Measurements from ENCODE around the gene THAP4.
"Not testable (repeated sequence)": the region's sequence is repeated elsewhere in the genome, so short reads cannot be mapped to it uniquely, and the experiment has no call there.

THAP4 gene

DNA sequence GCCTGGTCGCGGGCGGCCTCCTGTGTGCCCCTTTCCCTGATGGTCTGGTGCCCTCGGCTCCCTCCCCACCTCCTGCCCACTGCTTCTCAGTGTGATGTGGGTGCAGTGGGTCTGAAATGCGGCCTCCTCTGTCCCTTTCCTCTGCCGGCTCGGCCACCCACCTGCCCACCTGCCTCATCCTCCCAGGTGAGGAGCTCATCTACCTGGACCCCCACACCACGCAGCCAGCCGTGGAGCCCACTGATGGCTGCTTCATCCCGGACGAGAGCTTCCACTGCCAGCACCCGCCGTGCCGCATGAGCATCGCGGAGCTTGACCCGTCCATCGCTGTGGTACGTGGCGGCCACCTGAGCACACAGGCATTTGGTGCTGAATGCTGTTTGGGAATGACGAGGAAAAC, 31.4 kb upstream of the THAP4 start:
- Histone ChIP-seq H2AK5ac (ENCODE audit: low read length) (no peak overlapping the region), H2BK5ac (ENCODE audit: low read length) (no peak overlapping the region), H3K79me1 (ENCODE audit: low read length) (peaks cover 2% of the 10 kb centered on the region), H3K18ac (ENCODE audit: low read length) (no peak overlapping the region), H3K56ac (ENCODE audit: low read length) (no peak overlapping the region), H3K79me2 (ENCODE audit: control insufficient read depth, insufficient read depth, low read length) (no peaks in the 10 kb centered on the region), H3K4me1 (ENCODE audit: control insufficient read depth, low read depth, low read length) (no peaks in the 10 kb centered on the region), H3K27ac (ENCODE audit: low read depth, low read length) (no peak overlapping the region), H3K4me2 (ENCODE audit: low read length) (no peak overlapping the region), H4K8ac (ENCODE audit: low read depth, low read length) (no peak overlapping the region), H3K27me3 (ENCODE audit: insufficient read depth, low read length, poor library complexity) (no peaks in the 10 kb centered on the region), H3K36me3 (ENCODE audit: control insufficient read depth, insufficient read depth, low read length) (peaks cover 5% of the 10 kb centered on the region), H3K4ac (ENCODE audit: low read depth, low read length) (no peak overlapping the region), H2BK120ac (ENCODE audit: low read depth, low read length) (no peak overlapping the region), H3K23ac (ENCODE audit: low read length) (no peak overlapping the region), H2BK15ac (replicated peaks; ENCODE audit: low read depth) (no peak overlapping the region), H3K4me3 (ENCODE audit: low read length) (no peak overlapping the region), H4K5ac (ENCODE audit: low read length) (no peak overlapping the region), H3K9ac (ENCODE audit: low read length) (no peak overlapping the region)
- no peak for DNase-seq
- no CpG with 5 or more reads among the region's 21 CpGs for WGBS (ENCODE audit: extremely low coverage, insufficient coverage, low lambda C conversion rate)

DNA sequence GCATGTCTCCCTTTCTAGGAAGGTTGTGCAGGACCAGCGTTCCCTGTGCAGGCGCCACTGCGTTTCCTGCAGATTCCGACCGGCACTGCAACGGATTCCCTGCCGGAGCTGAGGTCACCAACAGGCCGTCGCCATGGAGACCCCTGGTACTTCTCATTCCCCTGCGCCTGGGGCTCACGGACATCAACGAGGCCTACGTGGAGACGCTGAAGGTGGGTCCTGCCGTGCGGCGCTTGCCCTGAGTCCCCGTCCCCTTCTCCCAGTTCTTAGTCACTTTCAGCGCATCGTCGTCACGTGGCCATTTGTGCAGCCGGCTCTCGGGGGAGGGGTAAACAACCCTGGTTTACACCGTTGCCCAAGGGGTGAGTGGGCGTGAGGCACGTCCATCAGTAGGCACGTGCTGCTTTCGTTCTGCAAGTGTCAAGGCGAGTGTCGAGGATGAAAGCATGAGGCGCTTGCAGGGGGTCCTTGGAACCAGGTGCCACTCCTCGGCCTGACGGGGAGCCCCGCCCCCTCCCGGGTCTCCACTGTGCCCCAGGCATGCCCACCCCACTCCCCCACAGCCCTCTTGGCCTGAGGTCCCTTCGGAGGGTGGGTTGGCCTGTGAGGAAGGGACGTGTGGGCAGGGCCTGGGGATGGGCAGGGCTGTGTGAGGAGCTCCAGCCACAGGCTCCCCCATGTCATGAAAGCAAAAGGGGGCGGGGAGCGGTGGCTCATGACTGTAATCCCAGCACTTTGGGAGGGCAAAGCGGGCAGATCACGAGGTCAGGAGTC, 29.9 kb upstream of the THAP4 start:
- Histone ChIP-seq H3K4ac (ENCODE audit: low read depth, low read length) (no peak overlapping the region), H3K4me1 (ENCODE audit: control insufficient read depth, low read depth, low read length) (no peaks in the 10 kb centered on the region), H2BK15ac (replicated peaks; ENCODE audit: low read depth) (no peak overlapping the region), H2AK5ac (ENCODE audit: low read length) (no peak overlapping the region), H2BK5ac (ENCODE audit: low read length) (no peak overlapping the region), H4K5ac (ENCODE audit: low read length) (no peak overlapping the region), H3K4me2 (ENCODE audit: low read length) (no peak overlapping the region), H4K8ac (ENCODE audit: low read depth, low read length) (no peak overlapping the region), H3K36me3 (ENCODE audit: control insufficient read depth, insufficient read depth, low read length) (peaks cover 5% of the 10 kb centered on the region), H2BK120ac (ENCODE audit: low read depth, low read length) (no peak overlapping the region), H3K27me3 (ENCODE audit: insufficient read depth, low read length, poor library complexity) (no peaks in the 10 kb centered on the region), H3K18ac (ENCODE audit: low read length) (no peak overlapping the region), H3K4me3 (ENCODE audit: low read length) (no peak overlapping the region), H3K23ac (ENCODE audit: low read length) (no peak overlapping the region), H3K79me1 (ENCODE audit: low read length) (peaks cover 2% of the 10 kb centered on the region), H3K79me2 (ENCODE audit: control insufficient read depth, insufficient read depth, low read length) (no peaks in the 10 kb centered on the region), H3K27ac (ENCODE audit: low read depth, low read length) (no peak overlapping the region), H3K9ac (ENCODE audit: low read length) (no peak overlapping the region), H3K56ac (ENCODE audit: low read length) (no peak overlapping the region)
- no CpG with 5 or more reads among the region's 42 CpGs for WGBS (ENCODE audit: extremely low coverage, insufficient coverage, low lambda C conversion rate)
- DNase-seq, result peak; percentile 36

DNA sequence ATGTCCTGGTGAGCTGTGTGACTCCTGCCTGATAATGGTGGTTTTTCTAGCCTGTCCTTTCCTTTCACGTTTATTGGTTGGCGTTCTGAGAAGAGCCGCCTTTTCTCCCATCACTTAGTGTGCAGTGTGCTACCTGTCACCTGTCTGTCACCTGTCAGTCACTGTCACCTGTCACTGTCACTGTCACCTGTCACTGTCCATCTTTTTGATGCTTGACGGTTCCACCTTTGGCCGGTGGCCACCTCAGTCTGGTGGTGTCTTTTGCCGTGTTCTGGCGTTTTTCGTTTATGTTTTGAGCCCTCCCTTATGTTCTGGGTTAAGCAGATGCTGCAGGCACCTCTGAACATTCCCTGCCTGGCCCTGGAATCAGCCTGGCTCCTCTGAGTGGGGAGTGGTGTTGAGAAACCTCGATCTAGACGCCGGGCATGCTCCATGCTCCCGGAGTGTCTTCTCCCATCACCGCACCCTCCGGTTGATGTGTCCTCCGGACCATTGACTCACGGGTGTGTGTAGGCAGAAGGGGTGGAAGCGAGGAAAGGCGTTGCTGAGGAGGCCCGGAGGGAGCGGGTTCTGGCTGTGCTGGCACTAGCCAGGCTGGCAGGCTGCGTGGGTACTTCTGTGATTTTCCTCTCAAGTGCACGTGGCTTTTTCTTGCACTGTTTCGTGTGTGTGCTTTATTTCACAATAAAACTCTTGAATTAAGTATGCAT, 28.9 kb upstream of the THAP4 start:
- Histone ChIP-seq H3K23ac (ENCODE audit: low read length) (no peak overlapping the region), H2BK120ac (ENCODE audit: low read depth, low read length) (no peak overlapping the region), H4K5ac (ENCODE audit: low read length) (no peak overlapping the region), H3K18ac (ENCODE audit: low read length) (no peak overlapping the region), H3K79me1 (ENCODE audit: low read length) (peaks cover 2% of the 10 kb centered on the region), H2AK5ac (ENCODE audit: low read length) (no peak overlapping the region), H3K4me3 (ENCODE audit: low read length) (no peak overlapping the region), H3K27me3 (ENCODE audit: insufficient read depth, low read length, poor library complexity) (no peaks in the 10 kb centered on the region), H3K4me1 (ENCODE audit: control insufficient read depth, low read depth, low read length) (no peaks in the 10 kb centered on the region), H3K4ac (ENCODE audit: low read depth, low read length) (no peak overlapping the region), H3K27ac (ENCODE audit: low read depth, low read length) (no peak overlapping the region), H4K8ac (ENCODE audit: low read depth, low read length) (no peak overlapping the region), H3K4me2 (ENCODE audit: low read length) (no peak overlapping the region), H3K79me2 (ENCODE audit: control insufficient read depth, insufficient read depth, low read length) (no peaks in the 10 kb centered on the region), H3K36me3 (ENCODE audit: control insufficient read depth, insufficient read depth, low read length) (peaks cover 7% of the 10 kb centered on the region), H2BK15ac (replicated peaks; ENCODE audit: low read depth) (no peak overlapping the region), H3K56ac (ENCODE audit: low read length) (no peak overlapping the region), H2BK5ac (ENCODE audit: low read length) (no peak overlapping the region), H3K9ac (ENCODE audit: low read length) (no peak overlapping the region)
- WGBS (ENCODE audit: extremely low coverage, insufficient coverage, low lambda C conversion rate), result no CpG with 5 or more reads among the region's 23 CpGs
- no peak for DNase-seq

DNA sequence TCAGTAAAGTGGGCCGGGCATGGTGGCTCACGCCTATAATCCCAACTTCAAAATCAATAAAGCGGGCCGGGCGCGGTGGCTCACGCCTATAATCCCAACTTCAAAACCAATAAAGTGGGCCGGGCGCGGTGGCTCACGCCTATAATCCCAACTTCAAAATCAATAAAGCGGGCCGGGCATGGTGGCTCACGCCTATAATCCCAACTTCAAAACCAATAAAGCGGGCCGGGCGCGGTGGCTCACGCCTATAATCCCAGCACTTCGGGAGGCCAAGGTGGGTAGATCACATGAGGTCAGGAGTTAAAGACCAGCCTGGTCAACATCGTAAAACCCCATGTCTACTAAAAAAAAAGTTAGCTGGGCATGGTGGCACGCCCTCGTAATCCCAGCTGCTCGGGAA, 25.8 kb upstream of the THAP4 start:
- not testable (repeated sequence) for H3K79me2 ChIP-seq (ENCODE audit: control insufficient read depth, insufficient read depth, low read length); H3K4me3 ChIP-seq (ENCODE audit: low read length); H3K4me1 ChIP-seq (ENCODE audit: control insufficient read depth, low read depth, low read length); H3K56ac ChIP-seq (ENCODE audit: low read length); H3K18ac ChIP-seq (ENCODE audit: low read length); H3K9ac ChIP-seq (ENCODE audit: low read length); H3K79me1 ChIP-seq (ENCODE audit: low read length); H3K4ac ChIP-seq (ENCODE audit: low read depth, low read length); H3K36me3 ChIP-seq (ENCODE audit: control insufficient read depth, insufficient read depth, low read length); H4K5ac ChIP-seq (ENCODE audit: low read length); H4K8ac ChIP-seq (ENCODE audit: low read depth, low read length); H2BK120ac ChIP-seq (ENCODE audit: low read depth, low read length); H3K27ac ChIP-seq (ENCODE audit: low read depth, low read length); H2BK15ac ChIP-seq (replicated peaks; ENCODE audit: low read depth); H3K4me2 ChIP-seq (ENCODE audit: low read length); H2AK5ac ChIP-seq (ENCODE audit: low read length); H2BK5ac ChIP-seq (ENCODE audit: low read length); H3K27me3 ChIP-seq (ENCODE audit: insufficient read depth, low read length, poor library complexity); DNase-seq; H3K23ac ChIP-seq (ENCODE audit: low read length)
- no CpG with 5 or more reads among the region's 24 CpGs for WGBS (ENCODE audit: extremely low coverage, insufficient coverage, low lambda C conversion rate)

DNA sequence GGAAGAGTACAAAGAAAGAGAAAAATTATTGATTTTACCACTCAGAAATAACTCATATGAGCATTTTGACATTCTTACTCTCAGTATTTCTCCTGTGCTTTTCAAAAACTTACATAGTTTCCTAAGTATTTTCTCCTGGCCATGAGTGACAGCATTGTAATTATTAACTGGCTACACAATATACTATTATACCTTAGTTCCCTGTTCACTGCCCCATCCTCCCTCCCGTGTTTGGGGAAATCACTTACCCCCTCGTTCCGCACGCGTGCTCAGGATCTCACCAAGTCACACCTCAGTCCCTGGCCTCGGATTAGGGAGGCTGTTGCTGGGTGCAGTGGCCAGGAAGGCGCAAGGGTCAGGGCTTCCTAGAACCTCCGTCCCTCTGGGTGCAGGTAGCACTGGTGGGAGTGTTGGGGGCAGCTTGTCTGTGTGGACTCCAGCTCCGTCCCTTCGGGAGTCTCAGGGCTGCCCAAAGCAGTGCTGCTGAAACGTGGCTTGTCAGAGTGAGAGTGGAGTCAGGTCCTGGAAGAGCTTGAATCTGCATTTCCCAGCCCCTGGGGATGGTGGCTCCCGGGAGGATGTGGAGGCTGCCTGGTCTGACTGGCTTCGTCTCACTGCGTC, 23.7 kb upstream of the THAP4 start:
- H2BK15ac ChIP-seq (replicated peaks; ENCODE audit: low read depth), result no peak overlapping the region
- H4K8ac ChIP-seq (ENCODE audit: low read depth, low read length), result no peak overlapping the region
- no peaks in the 10 kb centered on the region for H3K79me2 ChIP-seq (ENCODE audit: control insufficient read depth, insufficient read depth, low read length)
- H2BK120ac ChIP-seq (ENCODE audit: low read depth, low read length), result no peak overlapping the region
- no peak overlapping the region for H3K4ac ChIP-seq (ENCODE audit: low read depth, low read length)
- no peak overlapping the region for H2AK5ac ChIP-seq (ENCODE audit: low read length)
- H3K56ac ChIP-seq (ENCODE audit: low read length), result no peak overlapping the region
- H3K4me2 ChIP-seq (ENCODE audit: low read length), result no peak overlapping the region
- no peak overlapping the region for H2BK5ac ChIP-seq (ENCODE audit: low read length)
- H3K9ac ChIP-seq (ENCODE audit: low read length), result no peak overlapping the region
- no peak overlapping the region for H3K23ac ChIP-seq (ENCODE audit: low read length)
- peaks cover 1% of the 10 kb centered on the region for H3K79me1 ChIP-seq (ENCODE audit: low read length)
- H3K36me3 ChIP-seq (ENCODE audit: control insufficient read depth, insufficient read depth, low read length), result peaks cover 4% of the 10 kb centered on the region
- H3K4me3 ChIP-seq (ENCODE audit: low read length), result no peak overlapping the region
- no peak for DNase-seq
- H3K18ac ChIP-seq (ENCODE audit: low read length), result no peak overlapping the region
- H3K4me1 ChIP-seq (ENCODE audit: control insufficient read depth, low read depth, low read length), result no peaks in the 10 kb centered on the region
- no CpG with 5 or more reads among the region's 14 CpGs for WGBS (ENCODE audit: extremely low coverage, insufficient coverage, low lambda C conversion rate)
- no peaks in the 10 kb centered on the region for H3K27me3 ChIP-seq (ENCODE audit: insufficient read depth, low read length, poor library complexity)
- H4K5ac ChIP-seq (ENCODE audit: low read length), result no peak overlapping the region
- no peak overlapping the region for H3K27ac ChIP-seq (ENCODE audit: low read depth, low read length)
